Upper lobe of left lung (tissue), 4 donors: ENCODE measurements around the gene UGT2A2.

Source experiments
- EP300 ChIP-seq, 4 donors: sonication (generic); formaldehyde crosslinking; IDR thresholded peaks; one replicate each; pipeline ENCODE4 v1.5.1; 2017; ENCODE audit warnings: antibody characterized with exemption in 4 of 4, control low read depth in 2 of 4
- POLR2A ChIP-seq, 4 donors: fragments of 450-650 bp; IDR thresholded peaks; one replicate each; pipeline ENCODE4 v1.5.1; 2016 to 2017; ENCODE audit warnings: antibody characterized with exemption in 4 of 4, mild to moderate bottlenecking in 2 of 4
- POLR2AphosphoS5 ChIP-seq, 2 donors: sonication (generic); formaldehyde crosslinking; IDR thresholded peaks; one replicate each; pipeline ENCODE4 v1.5.1; 2017; ENCODE audit warnings: antibody characterized with exemption in 2 of 2
- TF ChIP-seq, protein P1 (sequence below), 6 experiments: fragments of 450-650 bp in 4 of 6; fragments of 200-600 bp in 2 of 6; sonication (generic) in 2 of 6; IDR thresholded peaks; one replicate each; pipeline ENCODE4 v1.5.1; 2016 to 2019; ENCODE audit warnings: antibody characterized with exemption in 6 of 6

DNA sequence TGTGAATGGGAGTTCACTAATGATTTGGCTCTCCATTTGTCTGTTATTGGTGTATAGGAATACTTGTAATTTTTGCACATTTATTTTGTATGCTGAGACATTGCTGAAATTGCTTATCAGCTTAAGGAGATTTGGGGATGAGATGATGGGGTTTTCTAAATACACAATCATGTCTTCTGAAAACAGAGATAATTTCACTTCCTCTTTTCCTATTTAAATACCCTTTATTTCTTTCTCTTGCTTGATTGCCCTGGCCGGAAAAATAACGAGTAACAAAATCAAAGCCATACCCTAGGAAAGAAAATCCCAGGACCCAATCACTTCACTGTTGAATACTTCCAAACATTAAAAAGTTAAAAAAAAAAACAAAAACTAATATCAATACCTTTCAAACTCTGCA lies 76.0 kb downstream of the UGT2A2 start:
- TF ChIP-seq, protein P1, sequence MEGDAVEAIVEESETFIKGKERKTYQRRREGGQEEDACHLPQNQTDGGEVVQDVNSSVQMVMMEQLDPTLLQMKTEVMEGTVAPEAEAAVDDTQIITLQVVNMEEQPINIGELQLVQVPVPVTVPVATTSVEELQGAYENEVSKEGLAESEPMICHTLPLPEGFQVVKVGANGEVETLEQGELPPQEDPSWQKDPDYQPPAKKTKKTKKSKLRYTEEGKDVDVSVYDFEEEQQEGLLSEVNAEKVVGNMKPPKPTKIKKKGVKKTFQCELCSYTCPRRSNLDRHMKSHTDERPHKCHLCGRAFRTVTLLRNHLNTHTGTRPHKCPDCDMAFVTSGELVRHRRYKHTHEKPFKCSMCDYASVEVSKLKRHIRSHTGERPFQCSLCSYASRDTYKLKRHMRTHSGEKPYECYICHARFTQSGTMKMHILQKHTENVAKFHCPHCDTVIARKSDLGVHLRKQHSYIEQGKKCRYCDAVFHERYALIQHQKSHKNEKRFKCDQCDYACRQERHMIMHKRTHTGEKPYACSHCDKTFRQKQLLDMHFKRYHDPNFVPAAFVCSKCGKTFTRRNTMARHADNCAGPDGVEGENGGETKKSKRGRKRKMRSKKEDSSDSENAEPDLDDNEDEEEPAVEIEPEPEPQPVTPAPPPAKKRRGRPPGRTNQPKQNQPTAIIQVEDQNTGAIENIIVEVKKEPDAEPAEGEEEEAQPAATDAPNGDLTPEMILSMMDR (IDR thresholded peaks at IDR 0.05): no peak
- no peak for TF ChIP-seq POLR2A (IDR thresholded peaks at IDR 0.05)
- no peak for TF ChIP-seq POLR2AphosphoS5 (IDR thresholded peaks at IDR 0.05)
- no peak for TF ChIP-seq EP300 (IDR thresholded peaks at IDR 0.05)
